HG03354 (cell line): ENCODE results near the gene PAM.
"Not testable (repeated sequence)": the region's sequence is repeated elsewhere in the genome, so short reads cannot be mapped to it uniquely, and the experiment has no call there.

Experiments
- ATAC-seq: cut with Tn5 transposase; IDR thresholded peaks from one replicate; pipeline ENCODE4 v1.9.1; 2021; ENCODE audit warnings: mild to moderate bottlenecking; ENCODE audit not compliant: unreplicated experiment, poor library complexity, severe bottlenecking

PAM gene

GRCh38 chr5:102886586-102886985 is 131.5 kb downstream of the PAM start:
- ATAC-seq = no peak

DNA sequence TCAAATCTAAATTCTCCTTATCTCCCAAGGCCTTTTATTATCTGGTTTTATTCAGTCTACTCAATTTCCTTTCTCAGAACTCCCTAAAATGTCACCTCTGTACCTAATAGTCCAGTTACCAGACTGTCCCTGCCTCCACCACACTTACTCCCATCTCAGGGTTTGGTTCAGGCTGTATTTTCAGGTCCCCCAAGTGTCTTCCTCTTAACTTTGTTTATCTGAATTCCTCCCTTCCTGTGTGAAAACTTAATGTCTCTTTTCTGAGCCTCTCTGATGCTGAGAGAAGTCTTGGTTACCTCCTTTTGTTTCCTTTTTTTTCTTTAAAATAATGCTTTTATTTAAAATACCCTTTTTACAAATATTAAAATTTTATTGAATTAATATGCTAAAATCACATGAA is 133.4 kb downstream of the PAM start:
- ATAC-seq = no peak

GRCh38 chr5:102889033-102889432 is 133.9 kb downstream of the PAM start:
- ATAC-seq = no peak

DNA sequence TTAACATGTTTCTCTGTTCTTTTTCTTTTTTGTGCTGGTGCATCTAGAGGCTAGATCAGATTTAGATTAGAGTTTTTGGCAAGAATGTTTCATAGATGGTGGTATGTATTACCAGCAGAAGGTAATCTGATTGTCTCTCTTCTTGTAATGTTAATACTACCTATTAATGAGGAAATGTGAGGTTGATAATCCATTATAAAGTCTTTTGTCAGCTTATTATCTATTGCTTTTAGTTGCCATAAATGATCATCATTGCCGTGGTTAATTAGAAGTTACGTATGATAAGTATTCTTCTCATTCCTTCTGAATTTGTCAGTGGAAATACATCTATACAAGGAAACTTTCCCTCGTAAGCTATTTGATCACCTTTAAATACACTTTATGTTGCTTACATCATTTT is 135.0 kb downstream of the PAM start:
- no peak for ATAC-seq

DNA sequence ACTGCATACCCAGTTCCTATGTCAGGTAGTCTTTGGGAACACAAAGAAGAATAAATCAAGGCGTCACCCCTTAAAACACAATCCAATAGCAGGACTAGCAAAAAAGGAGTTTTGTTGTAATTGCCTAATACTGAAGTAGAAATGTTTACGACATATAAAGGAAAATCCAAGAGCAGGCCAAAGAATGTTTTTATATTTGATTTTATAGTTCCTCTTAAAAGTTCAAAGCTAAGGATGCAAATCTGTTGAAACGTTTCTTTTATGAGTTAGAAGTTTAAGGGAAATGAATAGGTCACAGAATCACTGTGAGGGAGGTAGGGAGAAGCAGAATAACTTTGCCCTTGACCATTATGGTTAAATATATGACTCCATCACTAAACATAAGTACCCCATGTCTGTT is 136.1 kb downstream of the PAM start:
- no peak for ATAC-seq

DNA sequence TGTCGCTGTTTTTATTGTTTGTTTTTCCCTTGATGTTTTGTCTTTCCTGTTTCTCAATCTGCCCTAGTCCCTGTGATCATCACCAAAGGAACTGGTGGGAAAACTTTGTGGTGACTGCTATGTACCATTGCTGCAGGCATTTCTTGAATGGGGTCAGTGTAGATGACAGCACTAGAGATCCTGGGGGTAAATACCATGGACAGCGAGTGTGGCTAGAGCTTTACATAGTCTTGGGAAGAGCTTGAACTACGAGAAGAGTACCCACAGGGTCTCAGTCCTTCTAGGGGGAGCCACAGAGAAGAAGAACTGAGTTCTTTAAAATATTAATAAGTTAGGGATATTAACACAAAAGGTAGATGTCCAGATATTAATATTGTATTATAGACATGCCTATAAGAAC is 138.8 kb downstream of the PAM start:
- ATAC-seq = no peak

- ATAC-seq = no peak
These were observed 140.1 kb downstream of the PAM start for GRCh38 chr5:102895234-102895633.

DNA sequence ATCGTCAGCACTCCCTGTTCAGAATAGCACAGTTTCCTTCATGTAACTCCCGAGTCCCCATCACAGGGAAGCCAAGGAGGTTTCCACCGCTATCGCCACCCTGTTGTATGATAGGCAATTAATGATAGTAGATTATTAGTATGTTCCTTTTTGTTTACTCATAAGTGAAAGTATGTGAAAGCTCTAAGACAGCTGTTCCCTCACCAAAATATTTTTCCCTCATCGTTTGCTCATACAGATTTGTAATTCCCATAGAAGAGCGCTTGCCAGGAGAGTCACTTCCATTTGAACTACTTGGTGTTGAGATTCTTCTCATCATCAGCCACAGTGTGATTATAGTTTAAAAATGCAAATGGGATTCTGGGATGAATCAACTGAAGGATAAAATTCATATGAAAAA is 140.9 kb downstream of the PAM start:
- ATAC-seq = no peak

DNA sequence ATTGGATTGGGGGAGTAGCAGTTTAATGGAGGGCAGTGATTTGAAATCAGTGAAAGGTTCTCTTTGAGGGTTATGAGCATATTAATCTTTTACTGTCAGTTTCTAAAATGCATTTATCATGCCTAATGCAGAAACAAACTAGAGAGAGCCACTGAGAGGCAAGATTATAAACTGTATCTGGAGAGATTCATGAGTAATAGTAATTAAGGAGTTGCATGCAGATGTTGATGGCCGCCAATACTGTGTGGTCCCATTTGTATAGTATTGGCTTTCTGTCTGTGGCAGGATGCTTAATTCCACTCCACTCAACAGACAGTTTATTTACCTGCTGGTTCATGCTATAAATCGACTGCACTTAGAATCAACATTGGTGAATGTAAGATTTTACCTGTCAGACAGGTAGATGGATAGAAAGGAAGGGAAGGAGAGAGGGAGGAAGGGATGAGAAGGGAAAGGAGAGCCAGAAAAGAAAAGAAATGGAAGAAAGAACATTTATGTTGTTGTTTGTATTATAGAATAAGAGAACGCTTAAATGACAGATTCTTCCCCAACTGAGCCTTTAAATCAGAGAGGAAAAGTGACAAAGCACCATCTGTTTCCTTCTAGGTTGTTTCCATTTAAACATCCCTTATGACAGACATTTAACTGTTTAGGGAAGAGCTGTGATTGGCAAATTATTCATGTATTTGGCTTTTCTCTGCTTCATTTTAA is 146.5 kb downstream of the PAM start:
- no peak for ATAC-seq

DNA sequence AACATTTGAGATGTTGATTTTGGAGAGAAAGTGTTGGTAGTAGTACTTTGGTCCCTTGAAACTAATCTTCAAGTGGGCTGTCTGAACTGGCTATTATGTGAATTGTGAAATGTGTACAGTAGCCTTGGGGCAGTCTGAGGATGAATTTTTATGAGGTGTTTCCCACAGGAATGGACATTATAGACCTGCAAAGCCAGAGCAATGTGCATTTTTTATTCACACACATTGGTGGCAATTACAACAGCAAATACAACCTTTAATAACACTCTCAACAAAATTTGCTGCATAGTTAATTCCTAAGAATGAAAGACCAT is 147.0 kb downstream of the PAM start:
- no peak for ATAC-seq

DNA sequence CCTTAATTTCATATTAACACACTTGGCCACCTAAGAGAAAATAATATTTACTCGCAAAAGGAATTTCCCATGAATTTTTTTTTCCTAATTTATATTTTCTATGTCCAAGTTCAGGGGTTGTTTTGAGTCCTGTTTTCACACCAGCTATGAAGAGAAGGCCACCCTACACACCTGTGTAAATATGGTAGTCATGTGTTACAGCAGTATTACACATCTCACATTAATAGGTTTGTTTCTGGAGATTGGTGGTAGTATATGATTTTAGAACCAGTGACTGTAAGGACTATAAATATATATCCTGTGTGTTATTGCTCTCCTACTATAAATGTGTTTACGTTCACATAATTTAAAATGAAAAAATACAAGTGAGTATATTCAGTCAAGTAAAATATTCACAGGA is 147.5 kb downstream of the PAM start:
- ATAC-seq = no peak

DNA sequence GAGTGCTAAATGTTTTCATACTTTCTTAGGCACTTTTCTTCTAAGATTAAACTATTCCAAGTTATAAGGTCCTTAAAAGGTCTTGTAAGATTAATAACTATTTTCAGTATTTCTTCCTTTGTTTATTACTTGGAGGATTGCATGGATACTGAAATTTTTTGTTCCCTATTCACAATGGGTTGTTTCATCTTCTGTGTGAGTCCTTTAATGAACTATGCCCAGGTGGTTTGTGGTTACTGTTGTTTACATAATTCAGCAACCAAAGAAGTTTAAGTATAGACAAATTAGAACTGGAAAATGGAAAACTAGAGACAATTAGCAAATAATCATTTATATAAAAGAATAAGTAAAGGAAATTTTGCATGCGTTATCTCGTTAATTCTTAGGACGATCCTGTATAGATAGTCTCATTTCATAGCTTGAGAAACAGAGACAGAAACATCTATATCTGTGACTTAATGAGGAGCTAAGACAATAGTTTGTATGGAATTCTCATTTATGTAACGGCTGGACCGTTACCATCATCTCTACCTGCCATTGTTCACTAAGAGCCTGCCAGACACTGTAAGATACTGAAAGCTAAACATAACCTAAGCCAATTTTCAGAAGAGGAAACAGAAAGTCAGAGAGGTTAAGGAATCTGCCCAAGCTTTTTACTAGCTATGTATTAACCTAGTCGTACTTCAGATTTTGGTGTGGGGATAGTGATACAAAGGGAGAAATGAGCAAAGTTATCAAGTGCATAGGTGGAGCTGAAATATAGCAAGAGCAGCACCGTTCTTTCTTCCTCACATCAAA is 148.2 kb downstream of the PAM start:
- no peak for ATAC-seq

DNA sequence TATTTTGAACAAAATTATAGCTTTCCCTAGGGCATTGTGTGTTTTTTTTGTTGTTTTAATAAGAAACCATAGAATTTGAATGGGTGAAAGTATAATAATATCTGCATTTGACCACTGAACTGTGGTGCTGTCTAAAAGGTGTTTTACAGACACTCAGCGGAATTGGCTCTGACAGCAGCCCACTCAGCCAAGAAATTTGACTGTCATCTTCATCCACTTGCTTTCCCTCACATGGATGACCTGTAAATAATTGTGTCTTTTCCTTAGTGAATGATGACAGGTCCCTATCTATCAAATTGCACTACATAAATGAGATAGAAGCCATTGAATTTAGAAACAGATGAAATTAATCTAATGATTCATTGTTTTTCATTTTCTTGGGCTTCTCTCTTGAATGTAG is 150.0 kb downstream of the PAM start:
- ATAC-seq = no peak

DNA sequence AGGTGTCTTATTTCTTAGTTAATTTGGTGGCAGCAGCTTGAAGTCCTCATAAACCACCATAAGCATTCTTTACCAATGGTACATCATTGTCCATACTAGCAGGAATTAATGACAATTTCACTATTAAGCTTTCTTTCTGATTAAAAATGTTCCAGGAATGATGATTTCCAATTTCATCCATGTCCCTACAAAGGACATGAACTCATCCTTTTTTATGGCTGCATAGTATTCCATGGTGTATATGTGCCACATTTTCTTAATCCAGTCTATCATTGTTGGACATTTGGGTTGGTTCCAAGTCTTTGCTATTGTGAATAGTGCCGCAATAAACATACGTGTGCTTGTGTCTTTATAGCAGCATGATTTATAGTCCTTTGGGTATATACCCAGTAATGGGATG is 152.0 kb downstream of the PAM start:
- ATAC-seq = not testable (repeated sequence)

GRCh38 chr5:102910240-102911226 is 155.4 kb downstream of the PAM start:
- ATAC-seq = no peak

DNA sequence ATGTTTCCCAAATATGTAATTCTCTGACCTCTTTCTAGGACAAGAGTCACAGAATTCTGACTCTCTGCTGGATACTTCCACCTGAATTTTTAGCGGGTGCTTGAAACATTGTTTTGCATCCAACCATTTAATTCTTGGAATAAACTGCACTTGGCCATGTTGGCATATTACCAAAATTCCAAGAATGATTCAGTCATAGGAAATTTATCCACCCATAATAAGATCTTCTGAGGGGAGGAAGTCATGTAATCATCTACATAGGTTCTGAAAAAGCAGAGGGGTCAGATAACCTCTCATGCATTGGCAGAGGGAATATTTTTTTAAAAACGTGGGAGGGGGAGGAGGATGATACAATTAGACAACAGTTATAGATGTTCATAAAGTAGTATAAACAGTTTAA is 156.9 kb downstream of the PAM start:
- ATAC-seq = no peak

- no peak for ATAC-seq
These were observed 161.0 kb downstream of the PAM start for GRCh38 chr5:102916109-102916508.

DNA sequence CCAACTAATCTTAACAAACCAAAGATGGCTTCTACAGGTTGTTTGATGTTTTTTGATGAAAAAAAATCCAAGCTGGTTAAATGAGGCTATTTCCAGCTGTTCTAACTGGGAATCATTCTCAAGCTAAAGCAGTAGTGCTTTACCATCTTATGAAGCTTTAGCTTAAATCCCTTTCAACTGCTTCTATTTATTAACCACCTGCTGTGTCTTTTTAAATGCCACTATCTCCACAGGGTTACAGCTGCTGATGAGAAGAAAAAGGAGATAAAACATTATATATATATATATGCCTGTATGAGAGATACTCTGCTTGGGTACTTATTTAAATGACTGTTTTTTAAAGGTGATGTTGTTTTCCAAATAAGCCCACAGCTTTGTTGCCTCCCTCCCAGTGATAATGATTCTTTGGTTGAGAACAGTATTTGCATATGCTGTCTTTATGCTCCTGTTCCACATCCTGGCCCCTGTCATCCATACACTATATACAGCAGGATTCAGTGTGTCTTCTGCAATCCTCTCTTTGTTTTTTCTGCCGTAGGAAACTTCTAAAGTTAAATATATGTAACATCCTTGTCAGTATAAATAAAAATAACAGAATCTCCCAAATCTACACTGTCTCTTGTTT is 164.0 kb downstream of the PAM start:
- no peak for ATAC-seq

GRCh38 chr5:102920762-102921161 is 165.7 kb downstream of the PAM start:
- no peak for ATAC-seq
